Activated T-cell treated with anti-CD3 and anti-CD28 coated beads, Interleukin-2, amount 50 U/mL, for 1 hour (primary cell): ENCODE results near the gene BPNT1.
"Not testable (repeated sequence)": the region's sequence is repeated elsewhere in the genome, so short reads cannot be mapped to it uniquely, and the experiment has no call there.

Experiments
- DNase-seq: peaks from one replicate; pipeline ENCODE4 v3.0.0-alpha.2; 2020

Gene BPNT1, protein sequence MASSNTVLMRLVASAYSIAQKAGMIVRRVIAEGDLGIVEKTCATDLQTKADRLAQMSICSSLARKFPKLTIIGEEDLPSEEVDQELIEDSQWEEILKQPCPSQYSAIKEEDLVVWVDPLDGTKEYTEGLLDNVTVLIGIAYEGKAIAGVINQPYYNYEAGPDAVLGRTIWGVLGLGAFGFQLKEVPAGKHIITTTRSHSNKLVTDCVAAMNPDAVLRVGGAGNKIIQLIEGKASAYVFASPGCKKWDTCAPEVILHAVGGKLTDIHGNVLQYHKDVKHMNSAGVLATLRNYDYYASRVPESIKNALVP

GRCh38 chr1:220089650-220090556 lies at the start of gene BPNT1:
Gene BPNT1, minus strand, starts transcription at chr1:220089788. Its CDS starts 9,942 bp downstream, at chr1:220079846.
- DNase-seq, result peak; percentile 96

GRCh38 chr1:220137019-220137786 lies 47.6 kb upstream of the BPNT1 start:
- no peak for DNase-seq

GRCh38 chr1:220135755-220136154 lies 46.2 kb upstream of the BPNT1 start:
- DNase-seq, result no peak

DNA sequence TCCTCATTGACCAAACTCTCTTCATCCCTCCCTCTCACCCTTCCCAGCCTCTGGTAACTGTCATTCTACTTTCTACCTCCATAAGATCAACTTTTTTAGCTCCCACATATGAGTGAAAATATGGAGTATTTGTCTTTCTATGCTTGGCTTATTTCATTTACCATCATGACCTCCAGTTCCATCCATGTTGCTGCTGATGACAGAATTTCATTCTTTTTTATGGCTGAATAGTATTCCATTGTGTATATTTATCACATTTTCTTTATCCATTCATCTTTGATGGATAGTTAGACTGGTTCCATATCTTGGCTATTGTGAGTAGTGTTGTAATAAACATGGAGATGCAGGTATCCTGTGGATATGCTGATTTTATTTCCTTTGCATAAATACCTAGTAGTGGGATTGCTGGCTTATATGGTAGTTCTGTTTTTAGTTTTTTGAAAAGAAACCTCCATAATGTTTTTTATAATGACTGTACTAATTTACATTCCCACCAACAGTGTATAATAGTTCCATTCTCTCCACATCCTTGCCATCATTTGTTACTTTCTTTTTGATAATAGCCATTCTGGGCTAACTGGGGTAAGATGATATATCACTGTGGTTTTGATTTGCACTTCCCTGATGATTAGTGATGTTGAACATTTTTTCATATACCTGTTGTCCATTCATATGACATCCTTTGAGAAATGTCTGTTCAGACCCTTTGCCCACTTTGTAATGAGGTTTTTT lies 40.1 kb upstream of the BPNT1 start:
- no peak for DNase-seq

DNA sequence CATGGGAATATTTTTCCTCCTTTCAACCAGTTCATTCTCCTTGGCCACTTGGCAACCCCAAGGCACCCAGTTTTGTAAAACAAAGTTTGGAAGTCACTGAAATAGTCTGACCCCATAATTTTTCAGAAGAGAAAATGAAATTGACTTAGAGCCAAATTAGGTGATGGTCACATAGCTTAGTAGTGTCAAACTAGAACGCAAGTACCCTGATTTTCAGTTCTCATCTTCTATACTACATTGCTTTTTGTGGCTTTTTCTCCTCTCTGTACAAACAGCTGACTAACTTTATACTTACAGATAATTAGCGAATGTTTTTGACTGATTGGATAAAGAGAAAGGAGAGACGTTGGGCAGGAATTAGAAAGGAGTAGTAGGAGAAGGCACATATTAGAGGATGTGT lies 37.5 kb upstream of the BPNT1 start:
- no peak for DNase-seq

GRCh38 chr1:220124542-220124941 lies 35.0 kb upstream of the BPNT1 start:
- DNase-seq, result no peak

- DNase-seq, result no peak
Observed at GRCh38 chr1:220123889-220124288, 34.3 kb upstream of the BPNT1 start.

DNA sequence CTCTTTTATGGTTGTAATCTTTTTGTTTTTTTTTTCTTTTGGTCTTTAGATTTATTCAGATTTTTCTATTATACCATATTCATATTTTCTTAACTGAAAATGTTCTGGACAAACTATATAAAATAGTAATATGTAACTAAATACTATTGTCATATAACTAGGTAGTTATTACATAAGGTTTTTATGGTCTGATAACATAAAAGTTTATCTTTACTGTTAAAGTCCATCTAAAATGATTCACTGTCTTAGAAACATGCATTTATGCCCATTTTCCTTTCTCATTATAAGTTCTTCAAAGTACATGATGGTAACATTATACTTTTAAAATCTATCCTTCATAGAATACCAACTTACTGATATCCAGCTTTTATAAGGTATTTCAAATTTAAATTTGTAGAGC lies 33.5 kb upstream of the BPNT1 start:
- no peak for DNase-seq

GRCh38 chr1:220121791-220122530 lies 32.4 kb upstream of the BPNT1 start:
- no peak for DNase-seq

DNA sequence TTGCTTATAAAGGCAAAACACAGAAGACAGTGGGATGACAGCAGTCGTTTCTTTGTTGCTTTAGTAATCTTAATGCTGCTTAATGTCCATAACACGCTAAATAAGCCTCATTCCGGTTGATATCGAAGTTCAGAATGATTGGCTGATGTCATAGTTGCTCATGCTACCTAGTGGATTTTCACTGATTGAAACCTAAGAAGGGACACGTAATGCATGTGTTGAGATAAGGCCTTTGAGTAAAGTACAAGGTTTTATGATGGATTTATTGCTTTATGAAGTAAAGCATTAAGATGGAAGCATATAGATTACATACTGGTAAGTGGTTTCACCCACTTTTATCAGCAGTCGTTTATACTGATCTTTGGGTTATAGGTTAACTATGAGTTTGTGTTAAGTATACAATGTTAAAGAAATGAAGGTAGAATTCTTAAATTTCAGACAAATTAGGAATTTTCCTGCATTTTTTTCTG lies 29.5 kb upstream of the BPNT1 start:
- DNase-seq, result no peak

GRCh38 chr1:220113136-220113695 lies 23.6 kb upstream of the BPNT1 start:
- DNase-seq, result no peak

GRCh38 chr1:220112600-220112999 lies 23.0 kb upstream of the BPNT1 start:
- DNase-seq, result not testable (repeated sequence)

- DNase-seq, result not testable (repeated sequence)
Observed at GRCh38 chr1:220110473-220110872, 20.9 kb upstream of the BPNT1 start.

GRCh38 chr1:220099826-220100225 lies 10.2 kb upstream of the BPNT1 start:
- DNase-seq, result no peak

GRCh38 chr1:220094016-220094911 lies 4.7 kb upstream of the BPNT1 start, which contains the start of gene IARS2:
Gene IARS2, plus strand, starts transcription at chr1:220094132. Its CDS starts 85 bp downstream, at chr1:220094217.
- DNase-seq, result peak; percentile 94

DNA sequence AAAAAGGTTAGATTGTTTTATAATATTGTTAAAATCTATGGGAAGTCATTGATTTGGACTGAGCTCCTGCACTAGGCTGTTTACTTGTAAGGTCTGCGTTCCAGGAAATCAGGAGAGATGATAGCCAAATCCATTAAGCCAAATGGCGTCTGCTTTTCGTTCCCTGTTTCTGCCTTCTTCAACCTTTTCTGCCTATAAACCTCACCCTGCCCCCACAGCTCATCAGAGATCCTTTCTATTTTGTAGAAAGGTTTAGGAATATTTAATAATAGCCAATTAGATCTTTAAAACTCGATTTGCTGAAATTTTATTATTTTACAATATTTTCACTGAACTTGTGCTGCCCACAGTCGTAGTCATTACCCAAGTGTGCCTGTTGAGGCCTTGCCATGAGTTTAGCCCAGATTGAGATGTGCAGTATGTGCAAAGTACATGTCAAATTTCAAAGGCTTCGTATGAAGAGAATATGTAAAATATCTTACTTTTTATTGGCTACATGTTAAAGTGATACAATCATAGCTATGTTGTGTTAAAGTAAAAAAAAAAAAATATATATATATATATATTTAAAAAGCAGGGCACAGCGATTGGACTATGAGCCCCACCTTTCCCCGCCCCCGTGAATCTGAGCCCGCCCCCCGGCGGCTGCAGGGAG lies 3.9 kb upstream of the BPNT1 start:
- DNase-seq, result no peak

- no peak for DNase-seq
Observed at GRCh38 chr1:220092694-220093093, 3.1 kb upstream of the BPNT1 start.

DNA sequence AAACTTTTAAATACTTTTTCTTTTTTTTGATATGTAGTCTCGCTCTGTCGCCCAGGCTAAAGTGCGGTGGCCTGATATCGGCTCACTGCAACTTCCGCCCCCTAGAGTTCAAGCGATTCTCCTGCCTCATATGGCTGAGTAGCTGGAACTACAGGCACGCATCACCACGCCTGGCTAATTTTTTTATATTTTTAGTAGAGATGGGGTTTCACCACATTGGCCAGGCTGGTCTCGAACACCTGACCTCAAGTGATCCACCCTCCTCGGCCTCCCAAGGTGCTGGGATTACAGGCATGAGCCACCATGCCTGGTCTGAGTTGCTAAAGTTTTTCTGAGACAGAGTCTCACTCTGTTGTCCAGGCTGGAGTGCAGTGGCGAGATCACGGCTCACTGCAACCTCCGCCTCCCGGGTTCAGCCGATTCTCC lies 3.3 kb downstream of the BPNT1 start:
- not testable (repeated sequence) for DNase-seq

- DNase-seq, result no peak
Observed at GRCh38 chr1:220084460-220084859, 5.1 kb downstream of the BPNT1 start.
